GM19372 (cell line): ENCODE results near the gene SIX2.

Source experiments
- ATAC-seq: cut with Tn5 transposase; IDR thresholded peaks from one replicate; pipeline ENCODE4 v1.9.1; 2021; ENCODE audit warnings: mild to moderate bottlenecking, low read depth, moderate library complexity; ENCODE audit not compliant: unreplicated experiment

SIX2 gene

DNA sequence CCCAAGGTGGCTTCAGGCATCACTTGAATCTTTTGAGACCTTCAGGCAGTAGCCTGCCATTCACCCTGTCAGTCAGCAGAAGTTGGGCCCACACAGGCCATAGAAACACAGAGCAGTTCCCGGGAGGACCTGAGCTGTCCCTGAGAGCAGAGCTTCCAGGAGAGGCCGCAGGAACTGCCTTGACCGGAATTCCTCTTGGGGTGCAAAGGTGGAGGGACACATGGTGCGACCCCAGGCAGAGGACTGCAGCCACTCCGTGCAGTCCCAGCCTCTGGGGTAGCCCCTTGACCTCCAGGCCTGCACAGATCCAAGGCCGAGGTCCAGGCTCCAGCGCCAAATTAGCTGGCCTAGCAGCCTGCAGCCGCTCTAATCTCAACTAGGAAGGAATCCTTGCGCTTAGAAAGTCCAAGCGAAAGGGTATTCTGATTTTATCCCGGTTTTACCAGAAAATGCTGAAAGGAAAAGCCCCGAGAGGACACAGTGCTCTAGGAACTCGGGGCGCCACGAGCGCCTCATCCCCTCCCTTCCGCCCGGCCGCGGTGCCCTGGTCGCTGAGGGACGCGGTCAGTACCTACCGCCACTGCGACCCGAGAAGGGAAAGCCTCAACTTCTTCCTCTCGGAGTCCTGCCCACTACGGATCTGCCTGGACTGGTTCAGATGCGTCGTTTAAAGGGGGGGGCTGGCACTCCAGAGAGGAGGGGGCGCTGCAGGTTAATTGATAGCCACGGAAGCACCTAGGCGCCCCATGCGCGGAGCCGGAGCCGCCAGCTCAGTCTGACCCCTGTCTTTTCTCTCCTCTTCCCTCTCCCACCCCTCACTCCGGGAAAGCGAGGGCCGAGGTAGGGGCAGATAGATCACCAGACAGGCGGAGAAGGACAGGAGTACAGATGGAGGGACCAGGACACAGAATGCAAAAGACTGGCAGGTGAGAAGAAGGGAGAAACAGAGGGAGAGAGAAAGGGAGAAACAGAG is 5.4 kb downstream of the SIX2 start:
- no peak for ATAC-seq

DNA sequence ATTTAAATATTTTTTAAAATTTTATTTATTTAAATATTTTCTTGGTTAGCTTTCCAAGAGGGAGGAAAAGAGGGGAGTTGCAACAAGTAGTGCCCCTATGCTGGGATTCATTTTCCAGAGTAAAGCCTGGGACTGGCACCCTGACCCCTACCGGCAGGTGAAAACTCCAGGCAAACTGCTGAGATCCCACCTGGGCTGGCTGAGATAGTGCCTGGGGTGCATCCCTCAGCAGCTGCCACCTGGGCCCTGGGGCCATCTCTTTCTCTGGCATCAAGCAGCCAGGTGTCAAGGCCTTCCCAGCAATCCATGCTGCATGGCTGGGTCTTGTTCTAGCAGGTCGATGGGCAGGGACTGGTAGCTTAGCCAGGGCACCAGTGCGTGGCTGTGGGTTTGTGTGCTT is 6.6 kb downstream of the SIX2 start:
- ATAC-seq, result no peak

DNA sequence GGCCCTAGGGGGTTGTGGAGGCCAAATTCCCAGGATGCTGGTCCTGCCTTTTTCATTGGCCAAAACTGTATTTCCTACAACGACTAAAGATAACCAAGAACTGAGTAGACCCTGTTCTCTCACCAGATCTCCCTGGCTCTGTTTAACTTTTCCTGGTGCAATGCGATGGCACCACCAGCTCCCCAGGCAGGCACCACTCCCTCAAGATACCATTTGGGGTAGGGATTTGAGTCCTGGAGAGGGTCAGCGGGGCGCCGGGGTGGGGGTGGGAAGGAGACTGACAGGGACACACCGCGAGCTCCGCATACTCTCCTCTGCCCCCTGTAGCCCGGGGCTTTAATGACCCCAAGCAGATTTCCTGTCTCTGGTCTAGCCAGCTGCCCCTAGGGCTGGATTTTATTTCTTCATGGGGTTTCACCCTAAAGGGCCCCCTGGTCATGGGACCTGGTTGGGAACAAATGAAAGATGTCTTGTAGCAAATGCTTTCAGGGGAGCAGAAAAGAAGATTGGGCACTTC is 7.3 kb downstream of the SIX2 start:
- ATAC-seq, result no peak

DNA sequence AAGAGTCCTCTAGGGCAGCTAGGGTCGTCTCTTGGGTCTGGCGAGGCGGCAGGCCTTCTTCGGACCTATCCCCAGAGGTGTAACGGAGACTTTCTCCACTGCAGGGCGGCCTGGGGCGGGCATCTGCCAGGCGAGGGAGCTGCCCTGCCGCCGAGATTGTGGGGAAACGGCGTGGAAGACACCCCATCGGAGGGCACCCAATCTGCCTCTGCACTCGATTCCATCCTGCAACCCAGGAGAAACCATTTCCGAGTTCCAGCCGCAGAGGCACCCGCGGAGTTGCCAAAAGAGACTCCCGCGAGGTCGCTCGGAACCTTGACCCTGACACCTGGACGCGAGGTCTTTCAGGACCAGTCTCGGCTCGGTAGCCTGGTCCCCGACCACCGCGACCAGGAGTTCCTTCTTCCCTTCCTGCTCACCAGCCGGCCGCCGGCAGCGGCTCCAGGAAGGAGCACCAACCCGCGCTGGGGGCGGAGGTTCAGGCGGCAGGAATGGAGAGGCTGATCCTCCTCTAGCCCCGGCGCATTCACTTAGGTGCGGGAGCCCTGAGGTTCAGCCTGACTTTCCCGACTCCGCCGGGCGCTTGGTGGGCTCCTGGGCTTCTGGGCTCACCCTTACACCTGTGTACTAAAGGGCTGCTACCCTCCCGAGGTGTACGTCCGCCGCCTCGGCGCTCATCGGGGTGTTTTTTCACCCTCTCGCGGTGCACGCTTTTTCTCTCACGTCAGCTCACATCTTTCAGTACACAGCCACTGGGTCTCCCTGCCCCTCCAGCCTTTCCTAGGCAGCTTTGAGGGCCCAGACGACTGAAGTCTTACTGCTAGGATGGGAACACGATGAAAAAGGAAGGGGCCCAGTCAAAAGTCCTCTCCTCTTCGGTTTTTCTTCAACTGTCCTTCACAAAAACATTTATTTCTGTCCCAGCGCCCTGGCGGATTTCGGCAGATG is 8.1 kb downstream of the SIX2 start:
- no peak for ATAC-seq

DNA sequence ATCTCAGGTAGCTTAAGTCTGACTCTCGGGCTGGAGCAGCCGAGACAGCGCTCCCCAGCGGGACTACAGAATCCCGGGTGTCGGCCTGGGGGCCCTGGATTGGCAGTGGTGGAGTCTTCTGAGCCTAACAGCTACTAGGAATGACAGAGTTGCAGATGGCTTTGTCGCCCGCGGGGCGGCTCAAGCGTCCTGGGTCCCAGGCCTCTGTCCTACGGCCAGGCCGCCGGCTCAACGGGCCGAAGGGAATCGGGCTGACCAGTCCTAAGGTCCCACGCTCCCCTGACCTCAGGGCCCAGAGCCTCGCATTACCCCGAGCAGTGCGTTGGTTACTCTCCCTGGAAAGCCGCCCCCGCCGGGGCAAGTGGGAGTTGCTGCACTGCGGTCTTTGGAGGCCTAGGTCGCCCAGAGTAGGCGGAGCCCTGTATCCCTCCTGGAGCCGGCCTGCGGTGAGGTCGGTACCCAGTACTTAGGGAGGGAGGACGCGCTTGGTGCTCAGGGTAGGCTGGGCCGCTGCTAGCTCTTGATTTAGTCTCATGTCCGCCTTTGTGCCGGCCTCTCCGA is 8.8 kb downstream of the SIX2 start:
- ATAC-seq, result no peak

DNA sequence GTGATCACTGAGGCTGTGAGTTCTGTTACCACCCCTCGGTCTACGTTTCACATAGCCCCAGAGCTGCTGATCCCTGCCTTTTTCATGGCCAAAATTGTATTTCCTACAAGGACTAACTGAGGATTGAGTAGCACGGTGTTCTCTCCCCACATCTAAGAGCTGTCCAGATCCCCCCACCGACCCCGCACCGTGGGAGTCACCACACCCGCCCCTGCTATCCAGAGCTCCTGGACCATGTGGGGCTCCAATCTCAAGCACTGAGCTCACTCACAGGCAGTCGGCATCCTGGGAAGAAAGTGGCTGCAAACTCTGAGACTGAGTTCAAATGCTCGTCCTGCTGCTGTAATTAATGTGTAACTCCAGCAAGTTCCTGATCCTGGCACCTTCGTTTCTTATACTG is 9.7 kb downstream of the SIX2 start:
- ATAC-seq, result no peak

DNA sequence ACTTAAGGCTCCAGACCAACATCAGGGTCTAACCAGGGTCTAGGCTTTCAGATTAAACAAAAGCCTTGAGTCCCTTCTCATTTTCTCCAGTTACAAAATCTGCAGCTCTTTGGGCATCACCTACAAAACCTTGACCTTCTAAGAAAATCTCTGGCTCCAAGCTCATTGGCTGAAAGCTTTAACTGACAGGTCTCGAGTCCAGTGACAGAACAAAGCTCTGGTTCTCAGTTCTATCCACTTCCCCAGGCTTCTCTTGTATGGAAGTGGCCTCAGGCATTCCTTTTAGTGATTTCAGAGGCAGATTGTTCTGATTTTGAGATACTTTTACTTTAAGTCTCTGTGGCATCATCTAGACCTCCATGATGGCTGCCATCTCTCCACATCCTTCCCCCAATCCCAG is 11.3 kb downstream of the SIX2 start:
- ATAC-seq, result no peak

DNA sequence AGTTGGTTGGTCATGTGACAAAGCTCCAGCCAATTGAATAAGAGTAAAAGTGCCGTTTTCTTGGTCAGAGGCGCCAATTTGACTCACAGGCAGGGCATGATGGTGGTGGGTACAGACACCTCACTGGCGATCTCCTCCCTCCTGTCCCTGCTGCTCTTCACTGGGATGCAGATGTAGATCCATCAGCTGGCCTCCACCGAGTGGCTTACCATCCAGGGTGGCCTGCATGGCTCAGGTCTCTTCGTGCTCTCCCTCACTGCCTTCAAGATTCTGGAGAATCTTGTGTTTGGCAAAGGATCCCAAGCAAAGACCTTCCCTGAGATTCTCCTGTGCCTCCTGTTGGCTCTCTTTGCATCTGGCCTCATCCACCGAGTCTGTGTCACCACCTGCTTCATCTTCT is 12.9 kb downstream of the SIX2 start:
- ATAC-seq, result no peak

DNA sequence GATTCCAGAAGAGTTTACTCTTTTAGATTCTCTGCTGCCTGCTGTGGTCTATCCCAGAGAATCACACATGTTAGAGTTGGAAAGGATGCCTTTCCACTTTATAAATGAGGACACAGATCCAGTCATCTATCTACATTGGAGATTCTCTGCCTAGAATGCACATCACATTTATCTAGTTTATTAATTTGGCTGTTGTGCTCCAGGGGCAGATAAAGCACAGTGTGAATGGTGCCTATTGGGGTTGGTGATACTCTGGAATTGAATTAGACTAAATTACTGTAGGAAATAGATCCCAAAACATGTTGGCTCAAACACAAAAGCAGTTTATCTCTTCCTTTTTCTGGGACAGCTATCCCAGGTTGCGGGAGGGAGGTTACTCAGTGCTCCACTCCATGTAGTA is 14.9 kb downstream of the SIX2 start:
- no peak for ATAC-seq

DNA sequence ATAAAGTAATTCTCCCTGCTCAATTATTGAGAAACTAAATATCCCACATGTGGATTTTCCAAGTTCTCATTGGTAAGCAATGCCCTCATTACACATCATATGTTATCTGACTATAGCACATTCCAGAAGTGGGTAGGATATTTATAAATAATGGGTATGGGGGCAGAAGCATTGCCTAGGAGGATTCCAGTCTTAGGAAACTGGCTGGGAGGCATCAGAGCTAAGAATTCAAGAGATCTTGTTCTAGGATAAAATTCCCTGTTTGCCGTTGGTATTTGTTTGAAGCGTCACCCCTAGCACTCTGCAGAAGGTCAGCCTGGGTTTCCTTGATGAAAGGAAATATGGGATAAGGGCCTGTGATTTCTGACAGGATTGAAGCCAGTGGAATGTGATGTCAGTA is 20.1 kb downstream of the SIX2 start:
- ATAC-seq, result no peak

DNA sequence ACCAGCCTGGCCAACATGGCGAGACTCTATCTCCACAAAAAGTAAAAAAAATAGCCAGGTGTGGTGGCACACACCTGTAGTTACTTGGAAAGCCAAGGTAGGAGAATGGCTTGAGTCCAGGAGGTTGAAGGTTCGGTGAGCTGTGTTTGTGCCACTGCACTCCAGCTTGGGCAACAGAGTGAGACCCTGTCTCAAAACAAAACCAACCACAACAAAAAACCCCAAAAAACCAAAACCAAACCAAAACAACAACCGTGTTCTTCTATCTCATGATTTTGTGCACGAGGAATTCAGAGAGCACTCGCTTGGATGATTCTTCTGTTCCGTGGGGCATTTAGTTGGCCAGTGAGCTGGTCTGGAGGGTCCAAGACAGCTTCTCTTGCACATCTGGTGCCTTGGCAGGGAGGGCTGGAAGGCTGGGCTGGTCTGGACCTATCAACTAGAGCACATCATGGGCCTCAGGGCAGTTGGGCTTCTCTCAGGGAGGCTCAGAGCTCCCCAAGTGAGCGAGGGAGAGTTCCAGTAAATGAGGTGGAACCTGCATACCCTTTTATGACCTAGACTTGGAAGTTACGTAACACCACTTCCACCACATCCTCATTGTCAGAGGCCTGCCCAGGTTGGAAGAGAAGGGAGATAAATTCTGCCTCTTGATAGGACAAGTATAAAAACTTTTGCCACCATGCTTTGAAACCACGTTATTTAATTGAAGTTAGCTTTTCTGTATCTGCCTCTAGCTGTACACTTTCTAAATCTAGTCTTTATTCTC is 25.2 kb downstream of the SIX2 start:
- ATAC-seq, result no peak

DNA sequence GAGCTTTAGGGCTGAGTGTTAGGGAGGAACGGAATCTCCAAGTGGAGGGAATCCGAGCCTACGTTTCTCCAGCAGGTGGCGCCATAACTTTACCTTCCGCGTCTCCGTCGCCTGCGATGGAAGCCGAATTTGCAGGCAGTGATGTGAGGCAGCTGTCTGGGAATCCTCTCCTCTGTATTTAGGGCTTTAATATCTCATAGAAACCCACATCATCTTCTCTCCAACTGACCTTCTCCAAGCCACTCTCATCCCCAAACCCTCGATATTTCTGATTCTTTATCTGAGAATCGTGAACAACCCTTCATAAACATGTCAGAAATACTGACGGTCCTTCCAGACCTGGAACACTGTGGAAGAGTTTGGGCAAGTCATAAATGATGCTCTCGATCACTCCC is 27.5 kb downstream of the SIX2 start:
- no peak for ATAC-seq

DNA sequence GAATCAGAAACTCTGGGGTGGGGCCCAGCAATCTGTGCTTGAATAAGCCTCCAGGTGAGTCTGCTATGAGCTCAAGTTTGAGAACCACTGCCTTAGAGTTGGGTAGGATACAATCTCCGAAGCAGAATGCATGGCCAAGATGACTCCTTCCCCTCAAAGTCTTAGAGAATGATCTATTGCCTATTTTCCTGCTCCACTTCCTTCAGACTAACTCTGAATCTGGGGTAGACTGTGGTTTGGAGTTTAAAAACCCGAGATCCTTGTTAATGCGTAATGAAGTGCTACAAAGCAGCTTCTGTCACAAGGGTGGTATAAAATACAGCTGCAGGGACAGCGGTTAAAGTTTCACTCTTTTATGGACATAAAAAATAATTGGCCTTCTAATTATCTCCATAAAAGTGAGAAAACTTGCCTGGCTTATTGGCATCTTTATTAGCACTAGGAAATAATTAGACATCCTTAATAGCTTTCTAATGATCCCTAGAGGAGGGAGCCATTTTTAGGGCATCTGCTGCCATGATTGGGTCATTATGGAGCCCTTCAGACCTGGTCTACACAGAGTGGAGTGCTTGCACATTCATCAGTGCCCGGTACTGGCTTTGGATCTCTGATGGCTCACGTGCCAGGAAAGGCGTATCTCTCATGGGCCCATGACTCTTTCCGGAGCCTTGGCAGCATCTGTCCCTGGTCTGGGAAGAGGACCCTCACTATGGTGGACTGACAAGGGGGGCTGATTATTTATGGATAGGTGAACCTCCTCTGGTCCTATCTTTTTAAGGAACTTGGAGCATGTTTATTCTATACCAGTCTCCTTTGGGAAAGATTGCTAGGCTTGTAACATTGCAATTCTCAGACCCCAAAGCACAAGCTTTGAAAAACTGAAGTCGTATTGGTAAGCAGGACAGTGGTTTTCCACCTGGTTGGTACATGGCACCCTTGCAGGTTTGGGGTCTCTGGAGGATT is 28.2 kb downstream of the SIX2 start:
- no peak for ATAC-seq

DNA sequence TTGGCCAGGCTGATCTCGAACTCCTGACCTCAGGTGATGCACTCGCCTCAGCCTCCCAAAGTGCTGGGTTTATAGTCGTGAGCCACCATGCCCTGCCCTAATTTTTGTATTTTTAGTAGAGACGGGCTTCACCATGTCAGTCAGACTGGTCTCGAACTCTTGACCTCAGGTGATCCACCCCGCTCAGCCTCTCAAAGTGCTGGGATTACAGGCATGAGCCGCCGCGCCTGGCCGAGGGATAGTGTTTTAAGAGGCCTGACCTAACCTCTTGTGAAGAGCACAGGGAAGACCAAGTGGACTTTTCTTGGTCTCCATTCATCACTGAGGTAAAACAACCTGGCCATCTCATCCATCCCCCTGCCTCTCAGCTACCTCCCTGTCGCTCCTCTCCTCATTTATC is 29.7 kb downstream of the SIX2 start:
- no peak for ATAC-seq

DNA sequence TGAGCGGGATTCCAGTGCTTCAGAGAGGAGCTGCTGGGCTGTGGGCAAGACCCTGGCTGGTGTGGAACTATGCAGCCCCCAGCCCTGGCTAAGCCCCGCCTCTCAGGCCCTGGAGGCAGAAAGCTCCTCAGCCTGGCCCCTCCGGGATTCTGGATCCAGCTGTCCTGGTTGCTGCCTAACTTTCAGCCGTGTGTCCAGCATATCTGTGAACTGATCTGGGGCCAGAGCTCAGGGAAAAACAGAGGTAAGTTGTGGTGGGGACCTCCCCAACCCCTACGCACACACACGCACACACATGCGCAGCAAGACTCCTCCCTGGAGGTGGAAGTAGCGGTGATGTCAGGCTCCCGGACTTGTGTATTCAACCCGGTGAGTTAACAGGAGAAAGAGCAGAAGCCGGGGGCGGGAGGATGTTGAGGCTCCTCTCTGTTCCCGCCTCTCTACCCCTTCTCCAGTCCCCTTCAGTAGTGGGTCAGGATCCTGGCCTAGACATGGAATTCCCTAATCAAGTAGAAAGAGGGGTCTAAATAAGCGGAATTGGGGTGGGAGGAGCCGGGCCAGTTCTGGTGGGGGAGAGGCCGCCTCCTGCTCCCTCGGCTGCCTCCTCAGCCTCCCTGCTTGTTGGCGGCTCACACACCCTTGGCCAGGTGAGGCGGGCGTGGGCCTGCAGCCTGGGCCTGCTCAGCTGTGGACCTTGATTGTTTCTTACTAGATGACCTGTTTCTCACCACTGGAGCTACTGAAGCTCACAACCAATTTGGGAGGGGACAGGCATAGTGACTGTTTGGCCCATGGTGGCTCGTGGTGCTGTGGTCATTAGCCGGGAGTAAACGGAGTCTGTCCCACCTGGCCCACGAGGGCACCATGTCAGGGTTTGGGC is 33.4 kb downstream of the SIX2 start:
- ATAC-seq, result no peak

DNA sequence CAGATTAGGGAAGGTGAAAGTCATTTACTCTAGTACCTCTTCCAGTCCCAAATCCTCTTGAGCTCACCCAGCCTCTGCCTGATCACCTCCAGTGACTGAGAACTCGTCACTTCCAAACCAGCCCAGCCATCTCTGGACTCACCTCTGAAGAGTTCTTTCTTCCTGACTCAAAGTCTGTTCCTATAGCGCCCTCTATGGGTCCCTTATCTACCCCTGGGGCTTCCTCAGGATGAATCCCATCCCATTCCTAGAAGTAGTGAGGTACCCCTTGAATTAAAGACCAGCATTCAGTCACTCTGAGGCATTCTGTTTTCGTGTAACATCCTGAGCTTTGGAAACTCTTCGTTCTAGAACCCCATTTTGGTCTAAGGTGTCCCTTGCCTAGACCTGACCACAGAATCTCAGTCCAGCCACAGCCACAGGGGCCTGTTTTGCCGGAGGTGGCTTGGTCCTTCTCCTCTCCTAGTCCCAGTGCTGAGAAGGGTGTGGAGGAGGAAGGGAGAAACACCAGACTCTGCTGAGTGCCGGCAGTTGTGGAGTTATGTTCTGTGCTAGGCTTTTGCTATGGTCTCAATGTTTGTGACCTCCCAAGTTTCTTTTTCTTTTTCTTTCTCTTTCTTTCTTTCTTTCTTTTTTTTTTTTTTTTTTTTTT is 35.1 kb downstream of the SIX2 start:
- ATAC-seq, result no peak

DNA sequence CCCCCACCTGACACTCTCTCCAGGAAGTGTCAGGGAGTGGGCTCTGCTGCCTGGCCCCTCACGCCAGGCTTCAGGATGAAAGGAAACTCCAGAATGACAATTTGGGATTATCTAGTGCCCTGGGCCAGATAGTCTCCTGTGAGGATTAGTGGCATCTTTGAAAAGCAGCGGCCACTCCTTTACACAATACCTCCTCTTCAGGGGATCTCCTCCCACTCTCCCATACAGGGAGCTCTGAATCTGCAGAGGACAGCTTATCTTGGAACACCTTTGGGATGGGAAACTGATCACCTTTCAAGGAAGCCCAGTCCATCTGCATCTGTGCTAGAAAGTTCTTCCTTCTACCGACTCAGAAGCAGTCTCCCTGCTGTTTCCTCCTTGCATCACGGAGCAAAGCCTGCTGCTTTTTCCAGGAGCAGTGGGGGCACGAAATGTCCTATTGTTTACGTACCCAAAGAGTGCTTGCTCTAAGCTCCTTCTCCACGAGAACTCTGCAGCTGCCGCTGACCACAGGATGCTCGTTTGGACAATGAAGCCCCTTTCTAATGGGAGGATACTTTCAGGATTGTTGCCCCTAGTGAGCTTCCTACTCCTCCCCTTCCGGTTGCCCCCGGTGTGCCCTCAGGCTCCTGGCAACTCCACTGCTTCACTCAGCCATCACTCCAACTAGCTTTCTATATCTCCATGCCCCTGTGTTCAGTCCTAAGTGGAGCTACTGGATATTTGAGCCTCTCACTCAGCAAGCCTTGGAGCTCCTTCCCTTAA is 36.3 kb downstream of the SIX2 start:
- ATAC-seq, result no peak
